Eye (tissue), 1 donor: ENCODE data around the gene TBC1D12.
"Not testable (repeated sequence)": the region's sequence is repeated elsewhere in the genome, so short reads cannot be mapped to it uniquely, and the experiment has no call there.

Source experiments
- DNase-seq: peaks from one replicate; pipeline ENCODE4 v3.0.0-alpha.2; 2015

The TBC1D12 gene

GRCh38 chr10:94549221-94549620, 146.9 kb downstream of the TBC1D12 start:
- no peak for DNase-seq

- DNase-seq: not testable (repeated sequence)
Observed at GRCh38 chr10:94567714-94568307, 165.5 kb downstream of the TBC1D12 start.

GRCh38 chr10:94571081-94571480, 168.7 kb downstream of the TBC1D12 start:
- no peak for DNase-seq

- no peak for DNase-seq
Observed at GRCh38 chr10:94571528-94571927, 169.2 kb downstream of the TBC1D12 start.

- DNase-seq: no peak
Observed at GRCh38 chr10:94578790-94579189, 176.4 kb downstream of the TBC1D12 start.

- DNase-seq: no peak
Observed at GRCh38 chr10:94583124-94583523, 180.8 kb downstream of the TBC1D12 start.
